ENCODE measurements around the gene SPINK4.

The SPINK4 gene

DNA sequence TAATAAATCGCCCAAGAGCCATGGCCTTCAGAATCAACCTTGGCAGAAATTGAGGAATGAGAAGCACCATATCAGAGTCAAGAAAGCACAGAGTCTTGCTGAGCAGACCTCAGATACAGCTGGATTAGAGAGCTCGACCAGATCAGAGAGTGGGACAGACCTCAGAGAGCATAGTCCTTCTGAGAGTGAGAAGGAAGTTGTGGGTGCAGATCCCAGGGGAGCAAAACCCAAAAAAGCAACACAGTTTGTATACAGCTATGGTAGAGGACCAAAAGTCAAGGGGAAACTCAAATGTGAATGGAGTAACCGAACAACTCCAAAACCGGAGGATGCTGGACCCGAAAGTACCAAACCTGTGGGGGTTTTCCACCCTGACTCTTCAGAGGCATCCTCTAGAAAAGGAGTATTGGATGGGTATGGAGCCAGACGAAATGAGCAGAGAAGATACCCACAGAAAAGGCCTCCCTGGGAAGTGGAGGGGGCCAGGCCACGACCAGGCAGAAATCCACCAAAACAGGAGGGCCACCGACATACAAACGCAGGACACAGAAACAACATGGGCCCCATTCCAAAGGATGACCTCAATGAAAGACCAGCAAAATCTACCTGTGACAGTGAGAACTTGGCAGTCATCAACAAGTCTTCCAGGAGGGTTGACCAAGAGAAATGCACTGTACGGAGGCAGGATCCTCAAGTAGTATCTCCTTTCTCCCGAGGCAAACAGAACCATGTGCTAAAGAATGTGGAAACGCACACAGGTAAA lies 54.9 kb downstream of the SPINK4 start:
- Histone ChIP-seq H3K4me3 (ENCODE audit: low read depth in 1 of 2, low read length in 1 of 2) (no peak overlapping the region), H3K4me1 (ENCODE audit: control insufficient read depth in 1 of 2, insufficient read depth in 1 of 2, low read depth in 1 of 2, low read length in 1 of 2) (peaks cover 28 to 31% of the 10 kb centered on the region in 2 experiments), H3K36me3 (peaks cover 8% of the 10 kb centered on the region), H3K27me3 (no peaks in the 10 kb centered on the region), H3K27ac (no peak overlapping the region), H3K9me3 (no peaks in the 10 kb centered on the region)
- TF ChIP-seq, protein P1, sequence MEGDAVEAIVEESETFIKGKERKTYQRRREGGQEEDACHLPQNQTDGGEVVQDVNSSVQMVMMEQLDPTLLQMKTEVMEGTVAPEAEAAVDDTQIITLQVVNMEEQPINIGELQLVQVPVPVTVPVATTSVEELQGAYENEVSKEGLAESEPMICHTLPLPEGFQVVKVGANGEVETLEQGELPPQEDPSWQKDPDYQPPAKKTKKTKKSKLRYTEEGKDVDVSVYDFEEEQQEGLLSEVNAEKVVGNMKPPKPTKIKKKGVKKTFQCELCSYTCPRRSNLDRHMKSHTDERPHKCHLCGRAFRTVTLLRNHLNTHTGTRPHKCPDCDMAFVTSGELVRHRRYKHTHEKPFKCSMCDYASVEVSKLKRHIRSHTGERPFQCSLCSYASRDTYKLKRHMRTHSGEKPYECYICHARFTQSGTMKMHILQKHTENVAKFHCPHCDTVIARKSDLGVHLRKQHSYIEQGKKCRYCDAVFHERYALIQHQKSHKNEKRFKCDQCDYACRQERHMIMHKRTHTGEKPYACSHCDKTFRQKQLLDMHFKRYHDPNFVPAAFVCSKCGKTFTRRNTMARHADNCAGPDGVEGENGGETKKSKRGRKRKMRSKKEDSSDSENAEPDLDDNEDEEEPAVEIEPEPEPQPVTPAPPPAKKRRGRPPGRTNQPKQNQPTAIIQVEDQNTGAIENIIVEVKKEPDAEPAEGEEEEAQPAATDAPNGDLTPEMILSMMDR (IDR thresholded peaks at IDR 0.05), result no peak

- Histone ChIP-seq H3K36me3 (peaks cover 14% of the 10 kb centered on the region), H3K27me3 (no peaks in the 10 kb centered on the region), H3K9me3 (no peaks in the 10 kb centered on the region), H3K4me1 (ENCODE audit: control insufficient read depth in 1 of 2, insufficient read depth in 1 of 2, low read depth in 1 of 2, low read length in 1 of 2) (peaks cover 26 to 31% of the 10 kb centered on the region in 2 experiments), H3K27ac (no peak overlapping the region), H3K4me3 (ENCODE audit: low read depth in 1 of 2, low read length in 1 of 2) (no peak overlapping the region)
- TF ChIP-seq, protein P1 (IDR thresholded peaks at IDR 0.05), result no peak
Observed at GRCh38 chr9:33295571-33295970, 55.6 kb downstream of the SPINK4 start.

DNA sequence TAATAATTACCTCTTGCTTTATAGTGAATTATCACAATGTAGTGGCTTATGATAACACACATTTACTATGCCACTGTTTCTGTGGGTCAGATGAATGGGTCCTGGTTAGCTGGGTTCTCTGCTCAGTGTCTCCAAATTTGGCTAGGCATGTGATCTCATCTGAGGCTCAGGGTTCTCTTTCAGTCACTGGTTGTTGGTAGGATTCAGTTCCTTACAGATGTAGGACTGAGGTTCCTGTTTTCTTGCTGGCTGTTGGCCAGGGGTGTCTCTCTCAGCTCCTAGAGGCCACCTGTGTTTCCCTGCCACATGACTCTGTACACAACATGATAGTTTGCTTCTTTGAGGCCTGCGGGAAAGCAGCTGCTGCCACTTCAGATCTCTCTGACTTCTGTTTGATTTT lies 57.5 kb downstream of the SPINK4 start:
- Histone ChIP-seq H3K9me3 (no peaks in the 10 kb centered on the region), H3K4me3 (ENCODE audit: low read depth in 1 of 2, low read length in 1 of 2) (no peak overlapping the region), H3K36me3 (peaks cover 27% of the 10 kb centered on the region), H3K27ac (peak overlapping the region; percentile 74), H3K27me3 (no peaks in the 10 kb centered on the region), H3K4me1 (ENCODE audit: control insufficient read depth in 1 of 2, insufficient read depth in 1 of 2, low read depth in 1 of 2, low read length in 1 of 2) (peaks cover 17 to 19% of the 10 kb centered on the region in 2 experiments)
- TF ChIP-seq, protein P1 (IDR thresholded peaks at IDR 0.05), result no peak
